Colonic mucosa (tissue), 4 donors: Measurements from ENCODE around the gene ZNF681. TPM values are rescaled to one million over a fixed set of nuclear protein-coding genes. Genes with fewer than 3 reads are reported as not detected.

Experiments
- DNase-seq: peaks from one replicate; pipeline ENCODE4 v3.0.0-alpha.2; 2020
- H3K27ac ChIP-seq: fragments of 200-600 bp; one replicate; pipeline ENCODE4 v1.8.0; 2021
- H3K27me3 ChIP-seq: fragments of 200-600 bp; one replicate; pipeline ENCODE4 v1.8.0; 2021
- H3K36me3 ChIP-seq: fragments of 200-600 bp; one replicate; pipeline ENCODE4 v1.8.0; 2021
- H3K4me1 ChIP-seq: fragments of 200-600 bp; one replicate; pipeline ENCODE4 v1.8.0; 2021; ENCODE audit warnings: mild to moderate bottlenecking
- H3K4me3 ChIP-seq: fragments of 200-600 bp; one replicate; pipeline ENCODE4 v1.8.0; 2021
- H3K9ac ChIP-seq, 2 donors: one replicate each; pipeline ENCODE4 v1.7.0; 2013; ENCODE audit warnings: control low read depth in 2 of 2, low read depth in 2 of 2, low read length in 2 of 2
- H3K9me3 ChIP-seq: fragments of 200-600 bp; one replicate; pipeline ENCODE4 v1.8.0; 2021
- CTCF ChIP-seq: fragments of 200-600 bp; IDR thresholded peaks from one replicate; pipeline ENCODE4 v1.8.0; 2022; ENCODE audit warnings: antibody characterized with exemption, mild to moderate bottlenecking
- intact Hi-C: fragments of 100-400 bp; cut with DNase I; formaldehyde crosslinking; loops from one replicate; pipeline ENCODE4 v1.14.1; 2022
- total RNA-seq, 2 donors: library from RNA; stranded (reverse); fragmentation: NEBNext Ultra II Directional in 1 of 2; extraction: Animal tissue kit (Norgen Biotek cat#: 25700) in 1 of 2; gene quantifications; one replicate each; pipeline ENCODE4 v1.2.1, GENCODE V29; 2021
- donor health status: healthy.
- donor health status: DM: no; HTN: no; CAD: no.
- donor health status: DM: no; HTN: no; CAD: no.

ZNF681 gene
- total RNA-seq, 2 donors from 2014 or later = 2.9 to 3.2 TPM

GRCh38 chr19:23774106-23774505 is 15.4 kb upstream of the ZNF681 start:
- H3K4me1 ChIP-seq = no peaks in the 10 kb centered on the region
- no peak overlapping the region for H3K27ac ChIP-seq
- no peak for TF ChIP-seq CTCF
- intact Hi-C loops = no loop called here
- no peaks in the 10 kb centered on the region for H3K27me3 ChIP-seq
- no peak for DNase-seq
- no peaks in the 10 kb centered on the region for H3K9me3 ChIP-seq
- no peaks in the 10 kb centered on the region for H3K36me3 ChIP-seq
- H3K9ac ChIP-seq = no peak overlapping the region
- H3K4me3 ChIP-seq = no peak overlapping the region

DNA sequence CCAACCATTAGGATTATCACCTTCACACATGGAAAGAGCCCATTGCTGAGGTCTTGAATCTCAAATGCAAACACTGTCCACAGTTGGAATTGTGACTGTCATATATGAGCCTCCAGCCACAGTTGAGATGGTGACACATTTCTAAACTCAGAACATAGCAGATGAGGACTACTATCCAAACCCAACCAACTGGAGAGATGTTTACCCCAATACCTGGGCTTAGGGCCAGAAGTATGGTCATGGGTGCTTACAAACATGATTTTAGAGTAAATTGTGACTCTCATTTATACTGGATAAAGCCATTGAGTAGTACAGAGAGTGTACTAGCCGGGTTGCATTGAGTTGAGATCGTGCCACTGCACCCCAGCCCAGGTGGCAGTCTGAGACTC is 14.0 kb upstream of the ZNF681 start:
- H3K9me3 ChIP-seq = no peaks in the 10 kb centered on the region
- H3K27ac ChIP-seq = no peak overlapping the region
- H3K4me1 ChIP-seq = no peaks in the 10 kb centered on the region
- H3K9ac ChIP-seq = no peak overlapping the region
- H3K36me3 ChIP-seq = no peaks in the 10 kb centered on the region
- no peak for TF ChIP-seq CTCF
- DNase-seq = no peak
- no peaks in the 10 kb centered on the region for H3K27me3 ChIP-seq
- H3K4me3 ChIP-seq = no peak overlapping the region
- intact Hi-C loops = no loop called here

DNA sequence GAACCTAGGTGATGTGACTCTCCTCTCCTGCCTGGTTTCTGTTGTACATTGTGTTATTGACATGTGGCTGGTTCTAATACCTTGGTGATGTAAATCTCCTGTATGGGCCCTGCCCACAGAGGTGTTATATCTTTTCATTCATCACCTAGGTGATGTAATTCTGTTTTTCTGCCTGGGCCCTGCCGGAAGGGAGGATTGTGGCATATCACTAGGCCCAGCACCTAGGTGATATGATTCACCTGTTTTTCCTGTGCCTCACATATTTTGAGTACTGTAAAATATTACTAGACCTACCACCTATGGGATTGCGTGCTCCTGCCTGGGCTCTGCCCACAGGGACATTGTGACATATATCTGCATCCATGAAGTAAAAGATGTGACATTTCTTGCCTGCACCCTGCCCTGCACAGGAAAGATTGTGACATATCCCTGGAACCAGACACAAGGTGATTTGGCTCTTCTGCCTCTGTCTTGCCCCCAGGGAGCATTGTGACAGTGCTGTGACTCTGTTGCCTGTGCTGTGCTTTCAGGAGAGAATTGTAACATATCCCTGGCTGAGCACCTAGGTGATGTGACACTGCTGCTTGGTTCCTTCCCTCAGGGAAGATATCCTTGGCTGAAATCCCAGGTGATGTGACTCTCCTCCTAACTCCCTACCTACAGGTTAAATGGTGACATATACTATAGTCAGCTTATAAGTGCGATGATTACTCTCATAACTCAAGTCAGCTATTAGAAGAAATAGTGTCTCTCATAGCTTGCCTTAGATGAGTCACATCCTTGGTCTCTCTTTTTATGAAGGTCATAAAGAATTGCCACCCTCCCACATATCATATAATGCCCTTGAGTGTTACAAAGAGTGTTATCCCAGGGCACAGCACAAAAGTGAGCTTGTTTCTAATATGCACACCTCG is 13.3 kb upstream of the ZNF681 start:
- no peaks in the 10 kb centered on the region for H3K36me3 ChIP-seq
- intact Hi-C loops = no loop called here
- no peak overlapping the region for H3K9ac ChIP-seq
- H3K4me3 ChIP-seq = no peak overlapping the region
- H3K4me1 ChIP-seq = no peaks in the 10 kb centered on the region
- H3K27me3 ChIP-seq = no peaks in the 10 kb centered on the region
- no peak for DNase-seq
- no peak overlapping the region for H3K27ac ChIP-seq
- no peak for TF ChIP-seq CTCF
- H3K9me3 ChIP-seq = no peaks in the 10 kb centered on the region

- Histone ChIP-seq H3K9ac (no peak overlapping the region), H3K36me3 (no peaks in the 10 kb centered on the region), H3K4me3 (no peak overlapping the region), H3K27ac (no peak overlapping the region), H3K27me3 (no peaks in the 10 kb centered on the region), H3K4me1 (no peaks in the 10 kb centered on the region), H3K9me3 (no peaks in the 10 kb centered on the region)
- intact Hi-C loops = no loop called here
- DNase-seq = no peak
- no peak for TF ChIP-seq CTCF
Observed at GRCh38 chr19:23771316-23771715, 12.6 kb upstream of the ZNF681 start.

DNA sequence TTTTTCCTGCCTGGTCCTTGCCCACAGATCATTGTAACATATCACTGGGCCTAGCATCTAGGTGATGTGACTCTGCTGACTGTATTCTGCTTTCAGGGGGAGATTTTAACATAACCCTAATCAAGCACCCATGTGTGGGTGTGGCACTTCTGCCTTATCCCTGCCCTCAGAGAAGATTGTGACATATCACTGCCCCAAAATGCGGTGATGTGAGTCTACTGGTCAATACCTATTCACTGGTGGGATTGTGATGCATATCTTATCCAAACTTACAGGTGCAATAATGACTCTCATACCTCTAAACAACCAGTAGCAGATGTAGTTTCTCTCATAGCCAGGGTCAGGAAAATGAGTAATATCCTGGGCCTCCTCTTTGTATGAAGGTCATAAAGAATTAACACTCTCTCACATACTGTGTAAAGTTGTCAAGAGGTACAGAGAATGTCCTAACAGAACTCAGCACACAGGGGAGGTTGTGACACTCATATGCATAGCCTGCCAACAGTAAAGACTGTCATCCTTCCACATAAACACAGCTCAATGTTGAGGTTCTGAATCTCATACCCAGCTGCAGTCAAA is 12.1 kb upstream of the ZNF681 start:
- DNase-seq = no peak
- TF ChIP-seq CTCF = no peak
- Histone ChIP-seq H3K27me3 (no peaks in the 10 kb centered on the region), H3K9ac (no peak overlapping the region), H3K9me3 (no peaks in the 10 kb centered on the region), H3K36me3 (no peaks in the 10 kb centered on the region), H3K4me1 (no peaks in the 10 kb centered on the region), H3K4me3 (no peak overlapping the region), H3K27ac (no peak overlapping the region)
- intact Hi-C loops = no loop called here
